NCI-H748 (cell line): ENCODE measurements around the gene LILRB4.
"Not testable (repeated sequence)": the region's sequence is repeated elsewhere in the genome, so short reads cannot be mapped to it uniquely, and the experiment has no call there.

ENCODE experiments used
- DNase-seq: peaks from one replicate; lab custom pipeline; 2025; ENCODE audit not compliant: unreplicated experiment; lab: John Stamatoyannopoulos, UW

The LILRB4 gene

GRCh38 chr19:54662730-54663129 lies at the start of gene LILRB4:
Gene LILRB4, plus strand, starts transcription at chr19:54662985. Its CDS starts 49 bp downstream, at chr19:54663034.
- no peak for DNase-seq

- DNase-seq: no peak
These were observed 48.1 kb upstream of the LILRB4 start for GRCh38 chr19:54614726-54615125.

- DNase-seq: no peak
These were observed 46.7 kb upstream of the LILRB4 start for GRCh38 chr19:54616057-54616456.

GRCh38 chr19:54616821-54617560 lies 45.8 kb upstream of the LILRB4 start:
- no peak for DNase-seq

GRCh38 chr19:54620464-54620863 lies 42.3 kb upstream of the LILRB4 start:
- DNase-seq: no peak

GRCh38 chr19:54622431-54622830 lies 40.4 kb upstream of the LILRB4 start:
- DNase-seq: no peak

GRCh38 chr19:54624234-54624633 lies 38.6 kb upstream of the LILRB4 start:
- DNase-seq: not testable (repeated sequence)

- not testable (repeated sequence) for DNase-seq
These were observed 37.7 kb upstream of the LILRB4 start for GRCh38 chr19:54624934-54625730.

GRCh38 chr19:54626757-54627156 lies 36.0 kb upstream of the LILRB4 start:
- DNase-seq: no peak

- not testable (repeated sequence) for DNase-seq
These were observed 34.9 kb upstream of the LILRB4 start for GRCh38 chr19:54627912-54628311.

- not testable (repeated sequence) for DNase-seq
These were observed 32.5 kb upstream of the LILRB4 start, which contains the start of gene LILRB1 for GRCh38 chr19:54630262-54630661. Gene LILRB1, plus strand, starts transcription at chr19:54630484. Its CDS starts 590 bp downstream, at chr19:54631074.

- DNase-seq: no peak
These were observed 32.0 kb upstream of the LILRB4 start for GRCh38 chr19:54630782-54631181.

GRCh38 chr19:54631489-54632337 lies 31.1 kb upstream of the LILRB4 start:
- not testable (repeated sequence) for DNase-seq

GRCh38 chr19:54632517-54632916 lies 30.3 kb upstream of the LILRB4 start:
- DNase-seq: not testable (repeated sequence)

- DNase-seq: no peak
These were observed 29.4 kb upstream of the LILRB4 start for GRCh38 chr19:54633401-54633800.

GRCh38 chr19:54636081-54636480 lies 26.7 kb upstream of the LILRB4 start:
- not testable (repeated sequence) for DNase-seq

- no peak for DNase-seq
These were observed 24.1 kb upstream of the LILRB4 start for GRCh38 chr19:54638683-54639082.

- not testable (repeated sequence) for DNase-seq
These were observed 19.8 kb upstream of the LILRB4 start for GRCh38 chr19:54642953-54643352.

- not testable (repeated sequence) for DNase-seq
These were observed 19.2 kb upstream of the LILRB4 start for GRCh38 chr19:54643583-54643982.

- no peak for DNase-seq
These were observed 18.7 kb upstream of the LILRB4 start for GRCh38 chr19:54644056-54644455.

- no peak for DNase-seq
These were observed 16.4 kb upstream of the LILRB4 start for GRCh38 chr19:54646331-54646841.
